ENCODE results near the gene CDH13. TPM values are rescaled to one million over a fixed set of nuclear protein-coding genes. Genes with fewer than 3 reads are reported as not detected.

CDH13 gene
- total and polyA plus RNA-seq, 8 donors: 0.12 to 21.4 (median 1.7) TPM; not detected in 1

GRCh38 chr16:82819286-82819685, 192.5 kb downstream of the CDH13 start:
- no peaks in the 10 kb centered on the region for H3K27me3 ChIP-seq
- peaks cover 0 to 2% (median under 1%) of the 10 kb centered on the region in 4 donors for H3K9me3 ChIP-seq
- intact Hi-C loops (cut with DNase I; ENCODE audit: low total_unique reads): no loop called here
- H3K36me3 ChIP-seq: no peaks in the 10 kb centered on the region
- H3K27ac ChIP-seq: no peak overlapping the region
- DNase-seq: no peak
- no peak overlapping the region for H3K4me3 ChIP-seq
- TF ChIP-seq CTCF (IDR thresholded peaks at IDR 0.05) (no peak), POLR2A (IDR thresholded peaks at IDR 0.05) (no peak), POLR2AphosphoS5 (IDR thresholded peaks at IDR 0.05) (no peak), EP300 (IDR thresholded peaks at IDR 0.05) (no peak)
- no peaks in the 10 kb centered on the region for H3K4me1 ChIP-seq

GRCh38 chr16:82820855-82821254, 194.1 kb downstream of the CDH13 start:
- DNase-seq: no peak
- Histone ChIP-seq H3K27me3 (no peaks in the 10 kb centered on the region), H3K4me1 (no peaks in the 10 kb centered on the region), H3K9me3 (peaks cover 0 to 8% (median 2%) of the 10 kb centered on the region in 4 donors), H3K4me3 (no peak overlapping the region), H3K36me3 (no peaks in the 10 kb centered on the region), H3K27ac (no peak overlapping the region)
- 88 to 96% (median 92%) methylated on average over 2 of the region's 2 CpGs for WGBS, 5 donors
- intact Hi-C loops (cut with DNase I; ENCODE audit: low total_unique reads): no loop called here
- TF ChIP-seq POLR2A (IDR thresholded peaks at IDR 0.05) (no peak), CTCF (IDR thresholded peaks at IDR 0.05) (no peak), EP300 (IDR thresholded peaks at IDR 0.05) (no peak), POLR2AphosphoS5 (IDR thresholded peaks at IDR 0.05) (no peak)

GRCh38 chr16:82824408-82824807, 197.6 kb downstream of the CDH13 start:
- 76 to 86% (median 80%) methylated on average over 5 of the region's 5 CpGs for WGBS, 5 donors
- H3K36me3 ChIP-seq: no peaks in the 10 kb centered on the region
- no peak overlapping the region for H3K27ac ChIP-seq
- intact Hi-C loops (cut with DNase I; ENCODE audit: low total_unique reads): no loop called here
- H3K9me3 ChIP-seq: peaks cover 0 to 9% (median 2%) of the 10 kb centered on the region in 4 donors
- TF ChIP-seq POLR2A (IDR thresholded peaks at IDR 0.05) (no peak), CTCF (IDR thresholded peaks at IDR 0.05) (no peak), EP300 (IDR thresholded peaks at IDR 0.05) (no peak), POLR2AphosphoS5 (IDR thresholded peaks at IDR 0.05) (no peak)
- DNase-seq: no peak
- H3K27me3 ChIP-seq: no peaks in the 10 kb centered on the region
- no peaks in the 10 kb centered on the region for H3K4me1 ChIP-seq
- no peak overlapping the region for H3K4me3 ChIP-seq

- H3K27ac ChIP-seq: no peak overlapping the region
- no peak overlapping the region for H3K4me3 ChIP-seq
- H3K36me3 ChIP-seq: no peaks in the 10 kb centered on the region
- no peak for TF ChIP-seq EP300 (IDR thresholded peaks at IDR 0.05)
- no peak for DNase-seq
- no peaks in the 10 kb centered on the region for H3K27me3 ChIP-seq
- intact Hi-C loops (cut with DNase I; ENCODE audit: low total_unique reads): no loop called here
- H3K4me1 ChIP-seq: no peaks in the 10 kb centered on the region
- peaks cover 0 to 7% (median 1%) of the 10 kb centered on the region in 4 donors for H3K9me3 ChIP-seq
- WGBS, 5 donors: 60 to 83% (median 76%) methylated on average over 6 of the region's 6 CpGs
These were observed 202.5 kb downstream of the CDH13 start for GRCh38 chr16:82829301-82829700.

- Histone ChIP-seq H3K9me3 (no peaks in the 10 kb centered on the region), H3K4me3 (no peak overlapping the region), H3K27ac (no peak overlapping the region), H3K4me1 (no peaks in the 10 kb centered on the region), H3K36me3 (no peaks in the 10 kb centered on the region), H3K27me3 (no peaks in the 10 kb centered on the region)
- no peak for DNase-seq
- intact Hi-C loops (cut with DNase I; ENCODE audit: low total_unique reads): no loop called here
- whole genome bisulfite sequencing, 5 donors: 71 to 79% (median 76%) methylated on average over 7 of the region's 7 CpGs
- TF ChIP-seq CTCF (IDR thresholded peaks at IDR 0.05): no peak
- no peak for TF ChIP-seq POLR2A (IDR thresholded peaks at IDR 0.05)
- TF ChIP-seq POLR2AphosphoS5 (IDR thresholded peaks at IDR 0.05): no peak
- no peak for TF ChIP-seq EP300 (IDR thresholded peaks at IDR 0.05)
These were observed 204.2 kb downstream of the CDH13 start for GRCh38 chr16:82830944-82831343.
